Caco-2 (cell line): Measurements from ENCODE around the gene ITGB4. TPM values are rescaled to one million over a fixed set of nuclear protein-coding genes. Genes with fewer than 3 reads are reported as not detected.

ENCODE experiments used
- BruUV-seq: library from RNA; stranded (reverse); fragments of 400-500 nt; replicated peaks from 2 replicates; lab custom pipeline; 2021; lab: Mats Ljungman, UMichigan
- CTCF ChIA-PET: fragments of 300-600 bp; sonication (Branson Sonifier 250); formaldehyde crosslinking; loops from one replicate; lab custom pipeline; 2022; ENCODE audit warnings: antibody characterized with exemption; lab: Charles Lee
- POLR2A ChIA-PET: fragments of 300-600 bp; sonication (Branson Sonifier 250); formaldehyde crosslinking; loops from one replicate; lab custom pipeline; 2022; ENCODE audit warnings: antibody characterized with exemption; lab: Charles Lee
- DNase-seq, 2 experiments: peaks; one replicate each; pipeline versions ENCODE4 v3.0.0 to v3.0.0-alpha.2; 2020 to 2022
- H3K27me3 ChIP-seq: replicated peaks from 2 replicates; pipeline ENCODE4 v1.6.0; 2011; ENCODE audit warnings: low read length; ENCODE audit not compliant: control insufficient read depth, insufficient read depth
- H3K36me3 ChIP-seq: 2 replicates; pipeline ENCODE4 v1.5.1; 2011; ENCODE audit warnings: low read length; ENCODE audit not compliant: control insufficient read depth, insufficient read depth
- H3K4me1 ChIP-seq: fragments of 250-450 bp; sonication (Bioruptor Pico); 2 replicates; pipeline ENCODE4 v1.5.1; 2020; ENCODE audit warnings: mild to moderate bottlenecking
- H3K4me3 ChIP-seq: 2 replicates; pipeline ENCODE4 v1.5.1; 2011; ENCODE audit warnings: low read depth, mild to moderate bottlenecking, control low read depth, low read length
- H3K9me3 ChIP-seq: fragments of 250-450 bp; sonication (Bioruptor Pico); 2 replicates; pipeline ENCODE4 v1.5.1; 2020; ENCODE audit warnings: mild to moderate bottlenecking, moderate library complexity
- H3K27ac Mint-ChIP-seq: one replicate; pipeline ENCODE4 v1.8.0; 2022; ENCODE audit warnings: mixed read lengths; ENCODE audit not compliant: unreplicated experiment
- H3K27me3 Mint-ChIP-seq: one replicate; pipeline ENCODE4 v1.8.0; 2022; ENCODE audit warnings: mixed read lengths; ENCODE audit not compliant: insufficient read depth, unreplicated experiment
- H3K36me3 Mint-ChIP-seq: one replicate; pipeline ENCODE4 v1.8.0; 2022; ENCODE audit warnings: mild to moderate bottlenecking, mixed read lengths; ENCODE audit not compliant: insufficient read depth, unreplicated experiment
- H3K4me1 Mint-ChIP-seq: one replicate; pipeline ENCODE4 v1.8.0; 2022; ENCODE audit warnings: low read depth, mixed read lengths; ENCODE audit not compliant: unreplicated experiment
- H3K4me3 Mint-ChIP-seq: one replicate; pipeline ENCODE4 v1.8.0; 2022; ENCODE audit warnings: mild to moderate bottlenecking, moderate library complexity, mixed read lengths; ENCODE audit not compliant: unreplicated experiment
- H3K9me3 Mint-ChIP-seq: one replicate; pipeline ENCODE4 v1.8.0; 2022; ENCODE audit warnings: mixed read lengths; ENCODE audit not compliant: unreplicated experiment
- intact Hi-C: fragments of 100-400 bp; cut with micrococcal nuclease; formaldehyde crosslinking; loops from one replicate; pipeline ENCODE4 v1.10.0; 2022; ENCODE audit not compliant: unreplicated experiment
- total RNA-seq: library from RNA; stranded (reverse); gene quantifications from 2 replicates; pipeline ENCODE4 v1.2.3, GENCODE V29; 2022
- TF ChIP-seq, protein P1 (sequence below), 2 experiments: fragments of 200-600 bp in 1 of 2; IDR thresholded peaks; 1 replicate in 1 of 2; 2 replicates in 1 of 2; pipeline versions ENCODE4 v1.5.1 to v1.8.0; 2011 to 2022; ENCODE audit warnings: antibody characterized with exemption in 1 of 2, control low read depth in 1 of 2, inconsistent platforms in 1 of 2, low read depth in 1 of 2, low read length in 1 of 2, mild to moderate bottlenecking in 1 of 2, moderate library complexity in 1 of 2; ENCODE audit not compliant: insufficient read depth in 1 of 2, severe bottlenecking in 1 of 2, unreplicated experiment in 1 of 2

The ITGB4 gene
- total RNA-seq, 1 experiment from 2014 or later = 50.8 TPM

GRCh38 chr17:75783803-75784472, 62.7 kb downstream of the ITGB4 start:
- TF ChIP-seq, protein P1, sequence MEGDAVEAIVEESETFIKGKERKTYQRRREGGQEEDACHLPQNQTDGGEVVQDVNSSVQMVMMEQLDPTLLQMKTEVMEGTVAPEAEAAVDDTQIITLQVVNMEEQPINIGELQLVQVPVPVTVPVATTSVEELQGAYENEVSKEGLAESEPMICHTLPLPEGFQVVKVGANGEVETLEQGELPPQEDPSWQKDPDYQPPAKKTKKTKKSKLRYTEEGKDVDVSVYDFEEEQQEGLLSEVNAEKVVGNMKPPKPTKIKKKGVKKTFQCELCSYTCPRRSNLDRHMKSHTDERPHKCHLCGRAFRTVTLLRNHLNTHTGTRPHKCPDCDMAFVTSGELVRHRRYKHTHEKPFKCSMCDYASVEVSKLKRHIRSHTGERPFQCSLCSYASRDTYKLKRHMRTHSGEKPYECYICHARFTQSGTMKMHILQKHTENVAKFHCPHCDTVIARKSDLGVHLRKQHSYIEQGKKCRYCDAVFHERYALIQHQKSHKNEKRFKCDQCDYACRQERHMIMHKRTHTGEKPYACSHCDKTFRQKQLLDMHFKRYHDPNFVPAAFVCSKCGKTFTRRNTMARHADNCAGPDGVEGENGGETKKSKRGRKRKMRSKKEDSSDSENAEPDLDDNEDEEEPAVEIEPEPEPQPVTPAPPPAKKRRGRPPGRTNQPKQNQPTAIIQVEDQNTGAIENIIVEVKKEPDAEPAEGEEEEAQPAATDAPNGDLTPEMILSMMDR (IDR thresholded peaks at IDR 0.05; ENCODE audit: insufficient read depth in 1 of 2, low read depth in 1 of 2, low read length in 1 of 2, severe bottlenecking in 1 of 2, unreplicated experiment in 1 of 2) = no peak
- intact Hi-C loops = loop anchor here (1.0 to 10.0 kb wide), 3 partner anchors 71 to 191 kb away; partner anchors contain the start of genes ACOX1, TEN1, TRIM65 and WBP2
- CTCF ChIA-PET = interaction anchor here (0.6 to 3.6 kb wide), 8 partner anchors 20 to 259 kb away, joined by 3 to 27 read pairs (median 4); partner anchors contain the start of genes GALK1, LLGL2, TRIM65 and WBP2
- Histone ChIP-seq H3K27me3 (no peaks in the 10 kb centered on the region), H3K4me3 (peak overlapping the region; percentile 34), H3K9me3 (no peaks in the 10 kb centered on the region), H3K36me3 (no peaks in the 10 kb centered on the region), H3K4me1 (peaks cover 37% of the 10 kb centered on the region)
- DNase-seq = no peak
- H3K9me3 Mint-ChIP-seq = no peaks in the 10 kb centered on the region
- peak overlapping the region; percentile 97 for H3K27ac Mint-ChIP-seq
- peaks cover 26% of the 10 kb centered on the region for H3K36me3 Mint-ChIP-seq
- POLR2A ChIA-PET = interaction anchor here (0.9 to 2.2 kb wide), 4 partner anchors 19 to 157 kb away, joined by 3 to 9 read pairs (median 8); partner anchors contain the start of genes FBF1, GALK1 and WBP2
- peak overlapping the region; percentile 84 for H3K4me3 Mint-ChIP-seq
- BruUV-seq = no TSS peak
- H3K27me3 Mint-ChIP-seq = peaks cover 4% of the 10 kb centered on the region
- H3K4me1 Mint-ChIP-seq = peaks cover 24% of the 10 kb centered on the region

DNA sequence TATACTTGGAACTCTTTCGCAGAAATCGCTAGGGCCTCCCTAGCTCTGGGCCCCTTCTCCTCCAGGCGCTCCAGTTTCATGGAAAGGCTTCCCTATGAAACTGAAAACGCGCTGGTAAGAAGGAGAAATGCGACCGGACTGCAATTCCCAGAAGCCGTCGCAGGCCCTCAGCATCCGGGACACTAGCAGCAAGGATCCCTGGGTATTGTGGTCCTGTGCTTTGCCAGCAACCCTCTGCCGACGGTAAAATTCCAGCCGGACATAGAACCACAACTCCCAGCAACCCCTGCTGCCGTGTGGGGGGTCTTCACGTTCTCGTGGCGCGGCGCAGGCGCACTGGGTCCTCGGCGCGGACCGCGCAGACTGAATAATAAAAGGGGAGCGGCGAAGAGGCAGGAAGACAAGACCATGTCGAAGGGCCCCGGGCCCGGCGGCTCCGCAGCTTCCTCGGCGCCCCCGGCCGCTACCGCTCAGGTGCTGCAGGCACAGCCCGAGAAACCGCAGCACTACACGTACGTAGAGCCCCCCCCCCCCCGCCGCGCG, 63.3 kb downstream of the ITGB4 start, which contains the start of gene UNK:
TSS of gene UNK (plus strand) at position 334 of the 543 bp plus-strand sequence. CDS start at position 409, 75 bp downstream.
- intact Hi-C loops = loop anchor here (1.0 to 10.0 kb wide), 4 partner anchors 43 to 190 kb away; partner anchors contain the start of genes ACOX1, TEN1, TRIM65 and WBP2
- no peaks in the 10 kb centered on the region for H3K27me3 ChIP-seq
- H3K36me3 ChIP-seq = no peaks in the 10 kb centered on the region
- Mint-ChIP-seq H3K27ac (peak within 1 kb of the TSS; percentile 97), H3K4me1 (peaks cover 22% of the 10 kb centered on the region), H3K9me3 (no peaks in the 10 kb centered on the region), H3K4me3 (peak within 1 kb of the TSS; percentile 84), H3K36me3 (peaks cover 24% of the 10 kb centered on the region), H3K27me3 (peaks cover 3% of the 10 kb centered on the region)
- POLR2A ChIA-PET = interaction anchor here (0.6 to 2.2 kb wide), 4 partner anchors 8 to 157 kb away, joined by 3 to 9 read pairs (median 5); partner anchors contain the start of genes FBF1, GALK1 and WBP2
- TF ChIP-seq, protein P1 (IDR thresholded peaks at IDR 0.05; ENCODE audit: insufficient read depth in 1 of 2, low read depth in 1 of 2, low read length in 1 of 2, severe bottlenecking in 1 of 2, unreplicated experiment in 1 of 2) = no peak
- BruUV-seq = no TSS peak
- no peaks in the 10 kb centered on the region for H3K9me3 ChIP-seq
- DNase-seq = peak; percentile 98 to 100
- CTCF ChIA-PET = interaction anchor here (0.7 to 3.6 kb wide), 4 partner anchors 21 to 496 kb away, joined by 3 to 27 read pairs (median 4); partner anchors contain the start of gene GALK1
- H3K4me3 ChIP-seq = peak within 1 kb of the TSS; percentile 55
- peaks cover 37% of the 10 kb centered on the region for H3K4me1 ChIP-seq
